Astrocyte of the cerebellum (primary cell): ENCODE results near the gene BMP2K.
A peak's percentile ranks its signal among the peaks of the same experiment; 100 is the strongest.

Source experiments
- DNase-seq: peaks from one replicate; pipeline ENCODE4 v3.0.0-alpha.2; 2011; ENCODE audit warnings: low read depth
- H3K4me3 ChIP-seq: 2 replicates; pipeline ENCODE4 v1.5.1; 2011; ENCODE audit warnings: mild to moderate bottlenecking, low read depth, low read length, moderate library complexity
- in situ Hi-C: cut with HindIII; loops from 2 replicates; pipeline ENCODE4 v1.10.0; 2017; ENCODE audit warnings: low sequenced_read_pairs
- TF ChIP-seq, protein P1 (sequence below): IDR thresholded peaks from 2 replicates; pipeline ENCODE4 v1.5.1; 2012; ENCODE audit warnings: low read length, low read depth, moderate library complexity, mild to moderate bottlenecking; ENCODE audit errors: missing control alignments

The BMP2K gene

DNA sequence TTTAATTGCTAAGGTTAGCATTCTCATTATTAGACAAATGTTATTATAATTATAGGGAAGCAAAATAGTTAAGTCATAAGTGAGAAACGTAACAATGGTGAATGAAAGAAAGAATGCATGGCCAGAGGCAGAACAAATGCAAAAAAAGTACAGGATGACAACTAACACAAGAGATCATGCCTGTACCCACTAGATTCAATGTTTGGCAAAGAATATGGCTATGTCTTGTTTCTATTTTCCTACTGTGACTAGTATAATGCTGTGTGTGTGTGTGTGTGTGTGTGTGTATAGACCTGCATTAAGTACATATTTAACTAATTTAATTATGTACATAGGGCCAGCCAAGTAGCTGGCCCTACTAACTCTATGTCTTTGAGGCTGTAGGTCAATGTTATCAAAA, 12.9 kb upstream of the BMP2K start:
- H3K4me3 ChIP-seq: no peak overlapping the region
- in situ Hi-C loops: no loop called here
- no peak for DNase-seq
- TF ChIP-seq, protein P1, sequence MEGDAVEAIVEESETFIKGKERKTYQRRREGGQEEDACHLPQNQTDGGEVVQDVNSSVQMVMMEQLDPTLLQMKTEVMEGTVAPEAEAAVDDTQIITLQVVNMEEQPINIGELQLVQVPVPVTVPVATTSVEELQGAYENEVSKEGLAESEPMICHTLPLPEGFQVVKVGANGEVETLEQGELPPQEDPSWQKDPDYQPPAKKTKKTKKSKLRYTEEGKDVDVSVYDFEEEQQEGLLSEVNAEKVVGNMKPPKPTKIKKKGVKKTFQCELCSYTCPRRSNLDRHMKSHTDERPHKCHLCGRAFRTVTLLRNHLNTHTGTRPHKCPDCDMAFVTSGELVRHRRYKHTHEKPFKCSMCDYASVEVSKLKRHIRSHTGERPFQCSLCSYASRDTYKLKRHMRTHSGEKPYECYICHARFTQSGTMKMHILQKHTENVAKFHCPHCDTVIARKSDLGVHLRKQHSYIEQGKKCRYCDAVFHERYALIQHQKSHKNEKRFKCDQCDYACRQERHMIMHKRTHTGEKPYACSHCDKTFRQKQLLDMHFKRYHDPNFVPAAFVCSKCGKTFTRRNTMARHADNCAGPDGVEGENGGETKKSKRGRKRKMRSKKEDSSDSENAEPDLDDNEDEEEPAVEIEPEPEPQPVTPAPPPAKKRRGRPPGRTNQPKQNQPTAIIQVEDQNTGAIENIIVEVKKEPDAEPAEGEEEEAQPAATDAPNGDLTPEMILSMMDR: no peak

DNA sequence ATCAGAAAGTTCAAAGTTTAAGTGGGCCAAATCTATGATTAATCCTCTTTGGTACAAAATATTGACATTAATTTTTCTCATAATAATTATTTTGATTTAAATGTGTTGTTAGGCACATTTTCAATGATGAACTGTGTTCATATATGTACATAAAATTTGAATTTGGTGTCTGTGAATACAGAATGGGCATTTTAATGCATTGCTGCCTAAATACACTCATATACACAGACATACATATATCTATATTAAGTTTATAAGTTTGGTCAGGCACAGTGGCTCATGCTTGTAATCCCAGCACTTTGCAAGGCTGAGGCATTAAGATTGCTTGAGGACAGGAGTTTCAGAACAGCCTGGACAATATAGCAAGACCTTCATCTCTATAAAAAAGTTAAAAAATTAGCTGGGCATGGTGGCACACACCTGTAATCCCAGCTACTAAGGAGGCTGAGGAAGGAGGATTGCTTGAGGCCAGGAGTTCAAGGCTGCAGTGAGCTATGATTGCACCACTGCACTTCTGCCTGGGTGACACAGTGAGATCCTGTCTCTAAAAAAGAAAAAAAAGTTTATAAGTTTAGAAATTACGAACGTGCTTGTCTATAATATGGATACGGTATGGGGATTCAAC, 12.3 kb upstream of the BMP2K start:
- no peak overlapping the region for H3K4me3 ChIP-seq
- DNase-seq: no peak
- TF ChIP-seq, protein P1: no peak
- in situ Hi-C loops: no loop called here

DNA sequence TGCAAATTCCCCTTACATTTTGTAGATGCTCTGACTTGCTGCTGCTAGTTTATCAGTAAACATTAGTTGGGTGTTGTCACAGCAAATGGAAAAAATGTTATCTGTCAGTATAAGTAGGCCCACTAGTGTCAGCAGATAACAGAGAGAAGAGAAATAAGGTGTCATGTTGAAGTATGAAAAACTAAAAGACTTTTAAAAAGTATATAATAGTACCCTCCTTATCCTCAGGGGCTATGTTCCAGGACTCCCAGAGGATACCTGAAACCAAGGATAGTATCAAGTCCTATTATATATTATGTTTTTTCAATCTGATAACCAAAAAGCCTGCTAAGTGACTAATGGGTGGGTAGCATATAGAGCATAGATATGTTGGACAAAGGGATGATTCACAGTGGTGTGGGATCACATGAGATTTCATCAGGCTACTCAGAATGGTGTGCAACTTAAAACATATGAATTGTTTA, 11.6 kb upstream of the BMP2K start:
- no peak overlapping the region for H3K4me3 ChIP-seq
- TF ChIP-seq, protein P1: no peak
- in situ Hi-C loops: no loop called here
- DNase-seq: no peak

DNA sequence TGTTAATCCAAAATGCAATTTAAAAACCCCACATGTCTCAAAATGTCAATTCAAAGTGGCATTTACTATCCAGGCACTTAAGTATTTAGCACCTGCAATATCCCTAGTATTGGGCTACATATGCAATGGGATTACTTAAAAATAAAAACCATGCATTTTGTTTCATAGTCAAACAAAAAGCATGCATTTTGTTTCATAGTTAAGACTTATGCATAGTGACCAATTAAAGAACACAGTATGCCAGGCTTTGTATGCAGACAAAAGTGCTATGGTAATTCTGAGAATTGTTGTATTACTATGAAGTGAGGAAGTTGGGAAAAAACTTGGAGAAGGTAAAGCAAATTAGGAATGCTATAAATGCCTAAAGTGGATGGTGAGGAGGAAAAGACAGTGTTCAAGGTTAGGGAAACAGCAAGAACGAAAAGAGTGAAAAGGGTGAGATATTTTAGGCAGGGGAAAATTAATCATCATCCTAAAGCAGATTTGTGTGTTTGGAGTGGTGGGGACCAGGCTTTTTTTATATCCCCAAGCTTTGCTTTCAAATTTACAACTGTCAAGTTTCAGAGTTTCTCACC, 10.6 kb upstream of the BMP2K start:
- no peak overlapping the region for H3K4me3 ChIP-seq
- DNase-seq: no peak
- in situ Hi-C loops: no loop called here
- TF ChIP-seq, protein P1: no peak

DNA sequence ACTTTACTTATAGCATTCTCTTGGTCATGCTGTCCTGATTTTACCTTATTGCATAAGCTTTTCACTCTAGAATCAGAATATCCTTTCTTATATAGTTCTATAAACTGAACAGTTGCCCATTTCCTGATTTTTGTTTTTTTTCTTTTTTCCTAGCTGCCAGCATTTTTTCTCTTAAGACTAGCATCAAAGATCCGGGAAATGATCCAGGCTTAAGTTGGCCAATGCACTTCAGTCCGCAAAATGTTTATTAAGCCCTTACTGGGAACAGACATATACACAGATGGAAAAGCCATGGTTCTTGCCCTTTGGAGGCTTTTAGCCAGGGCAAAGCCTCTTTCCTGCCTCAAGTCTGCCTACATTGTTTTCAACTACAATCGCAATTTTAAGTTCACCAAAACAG, 10.1 kb upstream of the BMP2K start:
- in situ Hi-C loops: no loop called here
- no peak overlapping the region for H3K4me3 ChIP-seq
- DNase-seq: peak; percentile 70
- TF ChIP-seq, protein P1: no peak

DNA sequence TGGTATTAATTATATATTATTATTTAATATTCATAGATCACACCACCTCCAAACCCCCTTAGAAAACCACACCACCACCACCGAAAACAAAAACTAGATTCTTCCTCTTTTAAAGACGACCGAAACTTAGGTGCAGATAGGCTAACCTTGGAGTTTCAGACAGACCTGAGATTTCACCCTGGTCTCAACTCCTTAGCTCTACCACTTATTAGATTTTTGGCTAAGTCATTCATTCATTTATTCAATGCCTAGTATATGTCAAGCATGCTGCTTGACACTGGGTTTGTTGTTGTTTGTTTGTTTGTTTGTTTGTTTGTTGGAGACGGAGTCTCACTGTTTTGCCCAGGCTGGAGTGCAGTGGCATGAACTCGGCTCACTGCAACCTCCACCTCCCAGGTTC, 9.5 kb upstream of the BMP2K start:
- no peak overlapping the region for H3K4me3 ChIP-seq
- DNase-seq: no peak
- in situ Hi-C loops: no loop called here
- TF ChIP-seq, protein P1: no peak
